DOHH2 (cell line): ENCODE data around the gene RIPK4.

Experiments
- EZH2phosphoT487 ChIP-seq: fragments of 200-600 bp; sonication (generic); IDR thresholded peaks from 2 replicates; pipeline ENCODE4 v1.6.1; 2017; ENCODE audit warnings: borderline replicate concordance, mild to moderate bottlenecking, antibody characterized with exemption, low read length, moderate library complexity, mixed read lengths
- TF ChIP-seq, protein P1 (sequence below): fragments of 200-600 bp; sonication (generic); IDR thresholded peaks from one replicate; pipeline ENCODE4 v1.5.1; 2014; ENCODE audit warnings: antibody characterized with exemption, mild to moderate bottlenecking, low read depth, low read length; ENCODE audit not compliant: poor library complexity, severe bottlenecking

DNA sequence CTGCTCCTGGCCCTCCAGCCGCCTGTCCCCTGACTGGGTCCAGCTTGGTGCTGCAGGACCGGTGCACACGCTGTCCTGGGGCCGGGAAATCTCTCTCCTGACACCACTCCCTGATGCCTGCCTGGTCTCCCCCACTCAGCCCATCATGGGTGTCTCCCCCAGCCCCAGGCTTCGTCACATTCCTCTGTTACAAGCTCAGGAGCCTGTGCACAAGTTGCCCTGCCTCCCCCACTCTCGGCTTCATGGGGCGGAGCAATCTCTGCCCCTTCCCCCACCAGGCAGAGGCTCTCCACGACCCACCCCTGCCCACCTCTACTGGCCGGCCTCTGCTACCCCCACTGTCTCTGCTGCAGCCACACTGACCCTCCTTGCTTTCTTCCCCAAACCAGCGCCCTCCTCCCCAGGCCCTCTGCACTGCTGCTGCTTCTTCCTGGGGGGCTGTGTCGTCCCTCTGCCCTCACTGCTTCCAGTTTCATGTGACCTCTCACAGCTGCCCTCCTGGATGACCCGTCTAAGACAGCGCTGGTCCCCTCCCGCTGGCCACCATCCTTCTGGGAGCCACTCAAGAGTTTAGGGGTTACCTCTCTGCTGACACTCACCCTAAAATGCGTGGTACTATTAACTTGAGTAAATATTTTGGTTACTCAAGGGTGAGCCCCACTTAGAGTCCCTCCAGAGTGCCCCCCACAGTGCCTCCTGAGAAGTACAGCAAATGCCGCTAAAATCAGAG is 5.7 kb upstream of the RIPK4 start:
- TF ChIP-seq, protein P1, sequence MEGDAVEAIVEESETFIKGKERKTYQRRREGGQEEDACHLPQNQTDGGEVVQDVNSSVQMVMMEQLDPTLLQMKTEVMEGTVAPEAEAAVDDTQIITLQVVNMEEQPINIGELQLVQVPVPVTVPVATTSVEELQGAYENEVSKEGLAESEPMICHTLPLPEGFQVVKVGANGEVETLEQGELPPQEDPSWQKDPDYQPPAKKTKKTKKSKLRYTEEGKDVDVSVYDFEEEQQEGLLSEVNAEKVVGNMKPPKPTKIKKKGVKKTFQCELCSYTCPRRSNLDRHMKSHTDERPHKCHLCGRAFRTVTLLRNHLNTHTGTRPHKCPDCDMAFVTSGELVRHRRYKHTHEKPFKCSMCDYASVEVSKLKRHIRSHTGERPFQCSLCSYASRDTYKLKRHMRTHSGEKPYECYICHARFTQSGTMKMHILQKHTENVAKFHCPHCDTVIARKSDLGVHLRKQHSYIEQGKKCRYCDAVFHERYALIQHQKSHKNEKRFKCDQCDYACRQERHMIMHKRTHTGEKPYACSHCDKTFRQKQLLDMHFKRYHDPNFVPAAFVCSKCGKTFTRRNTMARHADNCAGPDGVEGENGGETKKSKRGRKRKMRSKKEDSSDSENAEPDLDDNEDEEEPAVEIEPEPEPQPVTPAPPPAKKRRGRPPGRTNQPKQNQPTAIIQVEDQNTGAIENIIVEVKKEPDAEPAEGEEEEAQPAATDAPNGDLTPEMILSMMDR = no peak
- TF ChIP-seq EZH2phosphoT487 = no peak
